ENCODE results near the gene CCDC124.
A peak's percentile ranks its signal among the peaks of the same experiment; 100 is the strongest.
"Not testable (repeated sequence)": the region's sequence is repeated elsewhere in the genome, so short reads cannot be mapped to it uniquely, and the experiment has no call there.

Gene CCDC124

GRCh38 chr19:17932485-17933338 is at the start of gene CCDC124:
Gene CCDC124, plus strand, starts transcription at chr19:17933015. Its CDS starts 3,406 bp downstream, at chr19:17936421.
- peak; percentile 91 to 95 for DNase-seq

DNA sequence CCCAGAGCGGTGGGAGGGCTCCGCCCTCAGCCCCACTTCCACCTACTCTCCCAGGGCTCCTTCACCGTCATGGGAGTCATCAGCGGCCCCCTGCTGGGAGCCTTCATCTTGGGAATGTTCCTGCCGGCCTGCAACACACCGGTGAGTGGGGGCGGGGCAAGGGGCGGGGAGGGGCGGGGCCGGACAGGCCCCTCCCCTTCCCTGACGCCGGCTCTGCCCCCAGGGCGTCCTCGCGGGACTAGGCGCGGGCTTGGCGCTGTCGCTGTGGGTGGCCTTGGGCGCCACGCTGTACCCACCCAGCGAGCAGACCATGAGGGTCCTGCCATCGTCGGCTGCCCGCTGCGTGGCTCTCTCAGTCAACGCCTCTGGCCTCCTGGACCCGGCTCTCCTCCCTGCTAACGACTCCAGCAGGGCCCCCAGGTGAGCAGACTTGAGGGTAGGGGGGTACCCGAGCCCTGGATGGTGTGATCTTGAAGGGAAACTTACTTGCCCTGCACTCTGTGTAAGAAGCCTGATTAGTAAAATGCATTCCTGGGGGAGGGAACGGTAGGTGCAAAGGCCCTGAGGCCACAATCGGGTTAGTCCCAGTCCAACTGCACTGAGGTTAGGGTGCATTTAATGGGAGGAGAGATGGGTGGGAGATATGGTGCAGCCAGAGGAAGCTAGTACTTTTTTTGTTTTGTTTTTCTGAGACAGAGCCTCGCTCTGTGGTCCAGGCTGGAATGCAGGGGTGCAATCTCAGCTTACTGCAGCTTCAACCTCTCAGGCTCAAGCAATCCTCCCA is 49.0 kb upstream of the CCDC124 start:
- DNase-seq = no peak

DNA sequence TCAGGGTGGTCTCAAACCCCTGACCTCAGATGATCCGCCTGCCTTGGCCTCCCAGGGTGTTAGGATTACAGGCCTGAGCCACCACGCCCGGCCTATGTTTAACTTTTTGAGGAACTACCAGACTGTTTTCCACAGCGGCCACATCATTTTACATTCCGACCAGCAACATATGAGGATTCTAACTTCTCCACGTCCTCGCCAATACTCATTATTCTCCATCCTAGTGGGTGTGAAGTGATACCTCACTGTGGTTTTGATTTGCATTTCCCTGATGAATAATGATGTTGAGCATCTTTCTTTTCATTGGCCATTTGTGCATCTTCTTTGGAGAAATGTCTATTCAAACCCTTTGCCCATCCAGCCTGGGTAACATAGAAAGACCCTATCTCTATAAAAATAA is 46.3 kb upstream of the CCDC124 start:
- no peak for DNase-seq

DNA sequence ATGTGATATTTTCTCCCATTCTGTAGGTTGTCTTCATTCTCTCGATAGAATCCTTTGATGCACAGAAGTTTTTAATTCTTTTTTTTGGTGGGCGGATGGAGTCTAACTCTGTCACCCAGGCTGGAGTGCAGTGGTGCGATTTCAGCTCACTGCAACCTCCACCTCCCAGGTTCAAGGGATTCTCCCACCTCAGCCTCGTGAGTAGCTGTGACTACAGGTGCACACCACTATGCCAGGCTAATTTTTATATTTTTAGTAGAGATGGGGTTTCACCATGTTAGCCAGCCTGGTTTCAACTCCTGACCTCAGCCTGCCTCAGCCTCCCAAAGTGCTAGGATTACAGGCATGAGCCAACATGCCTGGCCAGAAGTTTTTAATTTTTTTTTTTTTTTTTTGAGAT is 45.6 kb upstream of the CCDC124 start:
- DNase-seq = not testable (repeated sequence)

GRCh38 chr19:17888260-17888659 is 44.6 kb upstream of the CCDC124 start:
- no peak for DNase-seq

DNA sequence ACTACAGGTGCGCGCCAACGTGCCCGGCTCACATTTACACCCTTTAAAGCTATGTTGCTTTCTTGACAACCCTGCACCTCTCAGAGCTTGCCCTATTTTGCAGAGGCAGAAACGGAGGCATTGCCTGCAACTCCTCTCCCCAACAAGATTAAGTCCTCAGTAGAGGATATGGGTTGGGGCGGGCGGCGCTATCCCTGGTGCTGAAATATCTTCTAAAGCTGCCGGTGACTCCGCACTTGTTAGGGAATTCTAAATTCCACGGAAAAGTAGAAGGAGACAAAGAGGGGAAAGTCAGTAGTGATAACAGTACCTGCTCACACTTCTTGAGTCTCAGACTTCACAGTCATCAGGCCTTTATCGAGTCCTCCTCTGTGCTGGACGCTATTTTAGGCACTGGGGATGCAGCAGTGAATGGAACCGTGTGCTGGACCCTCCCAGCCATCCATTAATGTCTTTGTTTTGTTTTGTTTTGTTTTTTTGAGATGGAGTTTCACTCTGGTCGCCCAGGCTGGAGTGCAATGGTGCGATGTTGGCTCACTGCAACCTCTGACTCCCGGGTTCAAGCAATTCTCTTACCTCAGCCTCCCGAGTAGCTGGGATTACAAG is 43.1 kb upstream of the CCDC124 start:
- DNase-seq = peak in 1 of 2 donors; percentile 16

- DNase-seq = no peak
Observed at GRCh38 chr19:17893766-17894165, 39.0 kb upstream of the CCDC124 start.

DNA sequence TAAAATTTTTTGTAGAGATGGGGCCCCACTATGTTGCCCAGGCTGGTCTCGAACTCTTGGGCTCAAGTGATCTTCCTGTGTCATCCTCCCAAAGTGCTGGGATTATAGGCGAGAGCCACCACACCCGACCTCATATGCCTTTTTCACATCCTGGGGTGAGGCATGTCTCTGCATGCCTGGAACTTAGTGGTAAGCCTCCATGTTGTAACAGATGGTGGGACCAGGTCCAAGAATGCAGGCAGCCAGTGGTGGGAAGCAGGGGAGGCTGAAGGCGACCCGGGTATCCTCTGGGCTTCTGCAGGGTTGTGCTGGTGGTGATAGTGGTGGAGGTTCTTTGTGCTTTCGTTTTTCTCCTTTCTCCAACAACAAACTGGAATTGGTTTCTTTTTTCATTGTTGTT is 30.1 kb upstream of the CCDC124 start:
- DNase-seq = no peak

DNA sequence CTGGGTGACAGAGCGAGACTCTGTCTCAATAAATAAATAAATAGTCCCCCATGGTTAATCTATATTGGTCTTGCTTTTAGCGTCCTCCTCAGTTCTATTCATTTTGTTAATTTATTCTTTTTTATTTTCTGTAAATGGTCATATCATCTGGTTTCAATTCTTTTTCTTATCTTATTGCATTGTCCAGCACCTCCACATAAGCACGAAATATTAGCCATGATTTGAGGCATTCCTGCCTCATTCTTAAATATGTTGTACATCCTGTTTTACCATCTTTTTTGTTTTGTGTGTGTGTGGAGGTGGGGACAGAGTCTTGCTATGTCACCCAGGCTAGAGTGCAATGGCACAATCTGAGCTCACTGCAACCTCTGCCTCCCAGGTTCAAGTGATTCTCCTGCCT is 24.6 kb upstream of the CCDC124 start:
- no peak for DNase-seq

DNA sequence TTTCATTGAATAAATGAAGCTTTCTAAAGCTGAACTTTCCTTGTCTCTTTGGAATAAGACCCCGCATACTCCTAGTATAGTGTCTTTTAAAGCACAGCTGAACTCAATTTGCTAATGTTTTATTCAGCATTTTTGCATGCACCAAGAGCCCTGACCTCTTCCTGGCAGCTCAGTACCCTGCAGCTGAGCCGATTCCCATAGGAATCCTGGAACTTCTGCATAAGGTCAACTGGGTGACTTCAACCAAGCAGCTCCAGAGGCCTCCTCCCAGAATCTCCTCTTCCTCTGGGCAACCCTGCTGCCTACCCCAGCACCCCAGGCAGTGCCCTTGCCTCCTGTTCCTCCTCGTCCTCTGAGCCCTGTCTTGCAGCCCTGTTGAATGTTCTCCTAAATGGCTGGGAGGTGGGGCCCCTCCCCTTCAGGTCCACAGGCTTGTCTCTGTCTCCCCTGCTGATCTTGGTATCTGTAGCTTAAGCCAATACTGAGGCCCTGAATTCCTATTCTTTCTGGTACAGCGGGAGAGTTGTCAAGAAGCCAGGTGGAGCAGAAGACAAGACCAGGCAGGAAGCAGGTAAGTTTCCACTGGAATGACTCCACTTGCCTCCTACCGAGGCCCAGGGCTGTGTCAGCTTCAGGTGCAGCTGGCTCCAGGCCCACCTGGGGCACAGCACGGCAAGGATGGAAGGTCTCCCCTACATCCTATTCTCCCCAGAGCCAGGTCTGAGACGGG is 23.6 kb upstream of the CCDC124 start:
- DNase-seq = no peak

GRCh38 chr19:17910791-17911360 is 21.9 kb upstream of the CCDC124 start:
- peak; percentile 61 to 79 for DNase-seq

GRCh38 chr19:17915940-17916593 is 16.7 kb upstream of the CCDC124 start:
- no peak for DNase-seq

DNA sequence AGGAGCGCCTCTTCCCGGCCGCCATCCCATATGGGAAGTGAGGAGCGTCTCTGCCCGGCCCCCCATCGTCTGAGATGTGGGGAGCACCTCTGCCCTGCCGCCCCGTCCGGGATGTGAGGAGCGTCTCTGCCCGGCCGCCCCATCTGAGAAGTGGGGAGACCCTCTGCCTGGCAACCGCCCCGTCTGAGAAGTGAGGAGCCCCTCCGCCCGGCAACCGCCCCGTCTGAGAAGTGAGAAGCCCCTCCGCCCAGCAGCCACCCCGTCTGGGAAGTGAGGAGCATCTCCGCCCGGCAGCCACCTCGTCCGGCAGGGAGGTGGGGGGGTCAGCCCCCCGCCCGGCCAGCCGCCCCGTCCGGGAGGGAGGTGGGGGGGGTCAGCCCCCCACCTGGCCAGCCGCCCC is 14.7 kb upstream of the CCDC124 start:
- not testable (repeated sequence) for DNase-seq

DNA sequence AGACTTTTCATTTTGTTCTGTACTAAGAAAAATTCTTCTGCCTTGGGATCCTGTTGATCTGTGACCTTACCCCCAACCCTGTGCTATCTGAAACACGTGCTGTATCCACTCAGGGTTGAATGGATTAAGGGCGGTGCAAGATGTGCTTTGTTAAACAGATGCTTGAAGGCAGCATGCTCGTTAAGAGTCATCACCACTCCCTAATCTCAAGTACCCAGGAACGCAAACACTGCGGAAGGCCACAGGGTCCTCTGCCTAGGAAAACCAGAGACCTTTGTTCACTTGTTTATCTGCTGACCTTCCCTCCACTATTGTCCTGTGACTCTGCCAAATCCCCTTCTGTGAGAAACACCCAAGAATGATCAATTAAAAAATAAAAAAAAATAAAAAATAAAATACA is 13.7 kb upstream of the CCDC124 start:
- DNase-seq = not testable (repeated sequence)

- no peak for DNase-seq
Observed at GRCh38 chr19:17920527-17920926, 12.3 kb upstream of the CCDC124 start.

DNA sequence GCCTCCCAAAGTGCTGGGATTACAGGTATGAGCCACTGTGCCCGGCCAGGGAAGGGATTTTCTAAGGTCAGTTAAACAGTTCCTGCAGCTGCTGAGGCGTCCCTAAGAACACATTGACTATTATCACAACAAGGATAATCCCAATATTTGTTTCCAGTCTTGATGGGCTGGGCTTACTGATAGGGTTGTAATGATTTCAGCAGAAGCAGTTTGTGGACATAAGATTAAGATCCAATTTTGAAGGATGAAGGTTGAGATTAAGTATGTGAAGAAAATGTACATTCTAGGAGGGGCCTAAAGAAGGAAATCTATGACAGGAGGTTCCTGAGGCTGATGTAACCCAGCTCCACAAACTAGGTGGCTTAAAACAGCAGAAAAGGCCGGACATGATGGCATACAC is 10.7 kb upstream of the CCDC124 start:
- no peak for DNase-seq

- no peak for DNase-seq
Observed at GRCh38 chr19:17926044-17926443, 6.8 kb upstream of the CCDC124 start.

- DNase-seq = no peak
Observed at GRCh38 chr19:17929056-17929455, 3.8 kb upstream of the CCDC124 start.

DNA sequence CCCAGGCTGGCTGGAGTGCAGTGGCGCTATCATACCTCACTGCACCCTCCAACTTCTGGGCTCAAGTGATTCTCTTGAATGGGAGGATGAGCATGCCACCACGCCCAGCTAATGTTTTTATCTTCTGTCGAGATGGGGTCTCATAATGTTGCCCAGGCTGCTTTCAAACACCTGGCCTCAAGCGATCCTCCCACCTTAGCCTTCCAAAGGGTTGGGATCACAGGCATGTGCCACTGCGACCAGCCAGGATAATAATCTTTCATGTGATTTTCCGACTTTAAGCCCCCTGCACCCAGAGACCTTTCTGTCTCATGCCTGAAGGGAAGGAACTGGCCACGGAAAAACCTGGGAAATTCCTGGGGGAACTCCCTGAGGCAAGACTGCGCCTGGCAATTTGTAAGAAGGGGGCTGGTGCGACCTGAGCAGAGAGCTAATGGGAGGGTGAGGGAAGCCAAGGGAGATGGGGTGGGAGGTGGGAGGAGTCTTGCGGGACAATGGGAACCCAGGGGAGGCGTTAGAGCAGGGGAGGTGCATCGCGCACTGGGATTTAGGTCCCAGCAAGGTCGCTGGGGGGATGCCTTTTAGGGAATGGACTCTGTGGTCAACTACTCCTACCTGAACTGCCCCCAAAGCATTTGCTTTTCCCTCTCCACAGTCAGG is 1.2 kb upstream of the CCDC124 start:
- peak; percentile 79 to 88 for DNase-seq

DNA sequence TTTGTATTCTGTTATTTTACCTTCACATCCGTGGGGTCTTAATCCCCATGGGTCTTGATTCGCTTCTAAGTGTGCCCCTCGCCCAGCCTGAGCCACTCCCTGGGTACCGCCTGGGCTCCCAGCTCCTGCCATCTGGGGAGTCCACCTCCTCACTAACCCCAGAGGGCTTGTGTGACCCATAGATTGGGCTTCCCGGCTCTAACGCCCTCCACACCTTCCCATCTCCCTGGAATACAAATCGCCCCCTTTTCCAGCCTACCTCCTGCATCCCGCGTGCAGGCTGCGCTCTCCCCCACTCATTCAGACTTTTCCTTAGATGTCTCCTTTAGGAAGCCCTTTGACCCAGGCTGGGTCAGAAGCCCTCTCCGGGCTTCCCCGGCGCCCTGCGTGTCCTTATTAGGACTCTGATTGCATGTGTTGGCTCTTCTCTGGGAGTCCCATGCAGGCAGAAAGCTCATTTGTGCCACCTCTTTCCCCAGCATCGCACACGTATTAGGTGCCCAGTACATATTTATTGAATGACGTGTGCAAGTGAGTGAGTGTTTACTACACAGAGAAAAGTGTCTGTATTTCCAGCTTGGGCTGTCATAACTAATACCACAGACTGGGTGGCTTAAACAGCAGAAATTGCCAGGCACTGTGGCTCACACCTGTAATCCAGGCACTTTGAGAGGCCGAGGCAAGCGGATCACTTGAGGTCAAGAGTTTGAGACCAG is 757 bp downstream of the CCDC124 start:
- DNase-seq = no peak

DNA sequence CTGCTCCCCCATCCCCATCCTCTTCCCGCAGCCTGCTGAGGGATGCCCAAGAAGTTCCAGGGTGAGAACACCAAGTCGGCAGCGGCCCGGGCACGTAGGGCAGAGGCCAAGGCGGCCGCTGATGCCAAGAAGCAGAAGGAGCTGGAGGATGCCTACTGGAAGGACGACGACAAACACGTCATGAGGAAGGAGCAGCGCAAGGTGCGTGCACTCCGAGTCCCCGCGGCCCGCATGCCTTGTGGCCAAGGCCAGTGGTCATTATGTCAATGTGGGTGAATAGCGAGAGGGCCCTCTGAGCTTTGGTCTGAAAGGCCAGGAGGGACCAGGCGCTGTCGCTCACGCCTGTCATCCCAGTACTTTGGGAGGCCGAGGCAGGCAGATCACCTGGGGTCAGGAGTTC is 3.6 kb downstream of the CCDC124 start:
- no peak for DNase-seq

All from inflammatory macrophage treated with lipopolysaccharide for 1 hour (primary cell).